Stimulated activated CD8-positive, alpha-beta memory T cell treated with anti-CD3 and anti-CD28 coated beads, Interleukin-15, amount 100 ng/mL, for 48 hours (primary cell): Measurements from ENCODE around the gene STK32B.
"Not testable (repeated sequence)": the region's sequence is repeated elsewhere in the genome, so short reads cannot be mapped to it uniquely, and the experiment has no call there.

Experiments
- DNase-seq, 2 donors: peaks; one replicate each; pipeline ENCODE4 v3.0.0-alpha.2; 2020; ENCODE audit warnings: low read depth in 2 of 2

The STK32B gene

GRCh38 chr4:5051278-5052203 is at the start of gene STK32B:
Gene STK32B, plus strand, starts transcription at chr4:5051480.
- DNase-seq: peak in 1 of 2 donors; percentile 5

- not testable (repeated sequence) for DNase-seq
Observed at GRCh38 chr4:5001641-5002040, 49.6 kb upstream of the STK32B start.

GRCh38 chr4:5003372-5003857 is 47.9 kb upstream of the STK32B start:
- DNase-seq: no peak

- no peak for DNase-seq
Observed at GRCh38 chr4:5003918-5004317, 47.4 kb upstream of the STK32B start.

- DNase-seq: no peak
Observed at GRCh38 chr4:5004496-5004895, 46.8 kb upstream of the STK32B start.

GRCh38 chr4:5006932-5007331 is 44.3 kb upstream of the STK32B start:
- not testable (repeated sequence) for DNase-seq

- DNase-seq: no peak
Observed at GRCh38 chr4:5009796-5010195, 41.5 kb upstream of the STK32B start.

GRCh38 chr4:5010984-5011383 is 40.3 kb upstream of the STK32B start:
- no peak for DNase-seq

GRCh38 chr4:5012244-5012898 is 38.9 kb upstream of the STK32B start:
- no peak for DNase-seq

GRCh38 chr4:5012958-5013357 is 38.3 kb upstream of the STK32B start:
- no peak for DNase-seq

GRCh38 chr4:5014007-5014682 is 37.1 kb upstream of the STK32B start:
- no peak for DNase-seq

- DNase-seq: no peak
Observed at GRCh38 chr4:5018096-5018495, 33.2 kb upstream of the STK32B start.

GRCh38 chr4:5018603-5019002 is 32.7 kb upstream of the STK32B start:
- DNase-seq: no peak

GRCh38 chr4:5019274-5019673 is 32.0 kb upstream of the STK32B start, which contains the start of gene CYTL1:
Gene CYTL1, minus strand, starts transcription at chr4:5019458. Its CDS starts 13 bp downstream, at chr4:5019445.
- DNase-seq: no peak

GRCh38 chr4:5019796-5020195 is 31.5 kb upstream of the STK32B start:
- no peak for DNase-seq

GRCh38 chr4:5020341-5020740 is 30.9 kb upstream of the STK32B start:
- no peak for DNase-seq

- DNase-seq: no peak
Observed at GRCh38 chr4:5021546-5021945, 29.7 kb upstream of the STK32B start.

GRCh38 chr4:5024673-5025072 is 26.6 kb upstream of the STK32B start:
- no peak for DNase-seq

- DNase-seq: no peak
Observed at GRCh38 chr4:5026371-5026770, 24.9 kb upstream of the STK32B start.

- DNase-seq: no peak
Observed at GRCh38 chr4:5027346-5027745, 23.9 kb upstream of the STK32B start.

- DNase-seq: no peak
Observed at GRCh38 chr4:5028480-5028879, 22.8 kb upstream of the STK32B start.

- no peak for DNase-seq
Observed at GRCh38 chr4:5029447-5029846, 21.8 kb upstream of the STK32B start.
